ENCODE results near the gene DLX3.

The DLX3 gene

DNA sequence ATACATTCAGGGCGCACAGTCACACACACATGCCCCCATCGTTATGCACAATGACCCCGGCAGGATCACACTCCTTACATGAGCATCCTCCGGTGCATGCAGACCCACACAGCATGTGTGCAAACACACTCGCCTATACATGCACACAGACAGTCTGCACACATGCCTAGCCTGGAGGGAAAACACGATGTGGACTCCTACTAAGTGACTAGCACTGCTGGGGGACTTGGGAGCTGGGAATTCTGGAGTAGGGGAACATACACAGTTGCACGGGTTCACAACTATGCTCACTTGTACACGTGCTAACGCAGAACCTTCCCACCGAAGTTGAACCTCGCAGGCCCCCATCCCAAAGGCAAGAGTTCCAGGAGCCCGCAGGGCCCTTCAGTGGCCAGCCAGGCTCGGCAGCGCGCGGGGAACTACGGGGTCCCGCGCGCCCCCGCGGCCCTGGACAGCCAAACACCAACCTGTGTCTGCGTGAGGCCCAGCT, 2.0 kb downstream of the DLX3 start:
- no peak for DNase-seq (ENCODE audit: low read depth in 2 of 2)

DNA sequence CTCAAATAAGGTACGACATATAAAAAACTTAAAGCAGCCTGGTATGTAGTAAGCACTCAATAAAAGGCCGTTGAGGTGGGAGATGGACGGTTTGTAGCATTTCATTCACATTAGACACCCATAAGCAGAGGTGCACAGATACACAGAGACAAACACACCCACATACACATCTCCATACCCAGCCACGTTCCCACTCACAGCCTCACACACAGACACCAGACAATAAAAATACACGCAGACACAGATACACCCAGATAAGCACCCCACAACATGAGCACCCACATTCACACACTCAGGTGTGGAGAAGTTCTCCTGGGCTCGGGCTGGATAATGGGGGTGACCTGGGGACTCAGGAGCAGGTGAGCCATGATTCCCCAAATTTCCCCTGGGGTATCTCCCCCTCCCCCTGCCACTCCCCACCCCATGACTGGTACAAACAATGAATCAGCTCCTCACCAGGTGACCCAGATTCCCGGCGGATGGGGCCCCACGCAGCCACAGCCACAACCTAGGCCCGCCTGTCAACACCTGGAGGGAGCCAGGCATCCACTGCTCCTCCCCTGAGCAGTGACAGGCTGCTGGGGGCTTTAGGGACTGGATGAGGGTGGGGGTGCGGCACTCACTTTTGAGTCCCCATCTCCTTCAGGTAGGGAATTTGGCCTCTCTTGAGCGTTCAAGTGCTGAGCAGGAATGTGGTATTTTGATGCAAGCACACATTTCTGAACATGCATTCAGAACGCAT, 2.7 kb downstream of the DLX3 start:
- DNase-seq (ENCODE audit: low read depth in 2 of 2), result no peak

DNA sequence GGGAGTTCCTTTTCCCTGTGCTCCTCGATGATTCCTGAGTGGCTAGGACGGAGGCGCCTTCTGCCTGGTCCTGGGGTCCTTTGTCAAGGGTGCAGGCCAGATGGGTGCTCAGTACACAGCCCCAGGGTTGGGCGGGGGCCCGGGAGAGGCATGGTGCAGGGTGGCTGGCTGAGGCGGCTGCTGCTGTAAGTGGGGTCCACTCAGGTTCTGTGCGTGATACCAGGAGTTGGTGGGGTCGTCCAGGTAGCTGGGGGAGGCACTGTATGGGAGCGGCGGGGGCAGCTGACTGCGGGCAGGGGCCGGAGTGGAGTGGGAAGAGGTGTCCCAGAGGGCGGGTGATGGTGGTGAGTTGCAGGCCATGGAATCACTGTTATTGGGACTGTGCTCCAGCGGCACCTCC, 3.6 kb downstream of the DLX3 start:
- DNase-seq (ENCODE audit: low read depth in 2 of 2), result no peak

DNA sequence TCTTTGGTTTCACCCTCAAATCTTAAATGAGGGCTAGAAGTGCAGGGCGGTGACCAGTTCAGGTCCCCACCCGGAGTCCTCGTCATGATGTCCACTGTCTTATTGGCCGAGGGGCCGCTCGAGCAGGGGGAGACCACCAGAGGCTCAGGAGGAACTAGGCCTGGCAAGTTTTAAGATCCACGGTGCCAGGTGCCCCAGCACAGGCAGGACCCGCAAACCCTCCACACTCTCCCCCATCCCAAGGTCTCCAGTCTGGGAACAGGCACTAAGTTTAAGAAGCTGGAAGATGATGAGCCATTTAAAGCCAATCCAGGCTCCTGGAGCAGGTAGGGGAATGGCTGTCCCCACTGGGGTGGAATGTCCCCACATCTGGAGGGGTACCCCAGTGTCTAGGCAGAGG, 4.1 kb downstream of the DLX3 start:
- no peak for DNase-seq (ENCODE audit: low read depth in 2 of 2)

DNA sequence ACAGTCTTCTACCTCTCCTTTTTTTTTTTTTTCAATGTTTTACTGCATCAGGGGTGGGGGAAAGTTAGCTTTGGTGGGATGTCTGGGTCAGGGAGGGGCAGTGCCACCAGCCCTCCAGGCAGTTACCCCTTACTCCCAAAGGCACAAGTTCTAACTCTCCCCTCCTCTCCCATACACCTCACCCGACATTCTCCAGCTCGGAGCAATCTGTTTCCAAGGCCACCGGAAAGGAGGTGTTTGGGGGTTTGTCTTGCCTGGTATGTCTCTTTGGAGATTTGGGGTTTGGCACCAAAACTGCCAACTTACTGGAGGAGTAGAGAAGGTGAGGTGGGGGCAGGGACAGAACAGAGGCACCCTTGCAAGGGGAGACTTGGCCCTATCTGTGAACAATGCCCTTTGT, 4.7 kb downstream of the DLX3 start:
- no peak for DNase-seq (ENCODE audit: low read depth in 2 of 2)

DNA sequence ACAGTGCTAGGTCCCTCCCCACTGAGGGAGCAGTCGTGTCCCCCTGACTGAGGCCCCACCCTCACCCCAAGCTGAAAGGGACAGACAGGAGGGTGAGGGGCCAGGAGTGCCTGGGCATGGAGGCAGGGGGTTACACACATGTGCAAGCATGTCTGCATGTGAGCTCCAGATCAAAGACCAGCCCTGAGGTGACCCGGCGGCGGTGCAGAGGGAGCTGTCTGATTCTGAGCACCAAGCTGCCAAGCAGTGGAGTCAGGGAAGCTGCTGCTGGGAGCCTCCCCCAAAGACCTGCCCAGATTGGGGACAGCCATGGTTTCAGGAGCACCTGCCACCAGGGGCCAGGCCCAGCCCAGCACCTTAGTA, 5.5 kb downstream of the DLX3 start:
- DNase-seq (ENCODE audit: low read depth in 2 of 2), result no peak

DNA sequence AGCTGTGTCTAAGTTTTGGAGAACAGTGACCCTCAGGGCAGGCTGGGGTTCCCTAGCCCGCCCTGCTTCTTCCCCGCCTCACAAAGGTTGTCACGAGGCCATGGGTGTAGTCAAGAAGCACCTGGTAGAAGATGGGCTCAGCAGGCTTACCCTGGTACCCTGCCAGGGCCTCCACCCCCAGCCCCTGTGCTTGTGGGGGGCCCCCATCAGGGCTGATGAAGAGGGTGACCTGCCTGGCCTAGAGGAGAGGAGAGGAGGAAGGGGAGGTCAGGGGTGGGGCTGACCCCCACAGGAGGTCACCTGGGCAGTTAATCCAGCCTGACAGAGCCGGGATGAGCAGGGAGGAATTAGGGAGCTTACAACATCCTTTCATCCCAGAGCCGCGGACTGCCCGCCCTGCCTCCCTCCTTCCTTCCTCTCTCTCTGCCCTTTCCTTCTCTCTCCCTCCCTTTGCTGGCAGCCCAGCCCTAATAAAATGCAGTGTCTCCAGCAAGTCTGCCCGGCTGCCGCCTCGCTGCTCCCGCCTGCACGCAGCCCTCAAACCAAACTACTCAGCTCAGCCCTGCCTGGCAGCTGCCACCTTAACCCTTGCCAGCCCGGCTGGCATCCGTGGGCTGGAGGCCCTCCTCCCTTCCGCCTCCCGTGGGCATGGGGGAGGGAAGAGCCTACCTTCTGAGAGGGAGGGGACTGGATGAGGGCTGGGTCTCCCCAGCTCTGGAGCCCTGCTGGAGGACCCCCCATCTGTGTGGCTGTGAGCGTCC, 7.2 kb downstream of the DLX3 start:
- DNase-seq (ENCODE audit: low read depth in 2 of 2), result no peak

DNA sequence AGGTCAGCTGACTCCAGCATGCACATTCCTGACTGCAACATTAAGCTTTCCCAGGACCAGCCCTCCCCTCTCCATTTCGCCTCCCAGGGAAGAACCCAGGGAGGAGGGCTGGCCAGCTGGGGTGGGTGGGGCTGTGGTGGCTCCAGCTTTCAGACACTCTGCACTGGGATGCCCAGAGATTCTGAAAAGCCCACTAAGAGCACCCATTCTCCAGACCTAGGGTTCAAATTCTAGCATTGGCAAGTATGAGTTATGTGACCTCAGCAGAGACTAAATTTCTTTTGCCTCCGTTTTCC, 7.8 kb downstream of the DLX3 start:
- DNase-seq (ENCODE audit: low read depth in 2 of 2), result no peak

DNA sequence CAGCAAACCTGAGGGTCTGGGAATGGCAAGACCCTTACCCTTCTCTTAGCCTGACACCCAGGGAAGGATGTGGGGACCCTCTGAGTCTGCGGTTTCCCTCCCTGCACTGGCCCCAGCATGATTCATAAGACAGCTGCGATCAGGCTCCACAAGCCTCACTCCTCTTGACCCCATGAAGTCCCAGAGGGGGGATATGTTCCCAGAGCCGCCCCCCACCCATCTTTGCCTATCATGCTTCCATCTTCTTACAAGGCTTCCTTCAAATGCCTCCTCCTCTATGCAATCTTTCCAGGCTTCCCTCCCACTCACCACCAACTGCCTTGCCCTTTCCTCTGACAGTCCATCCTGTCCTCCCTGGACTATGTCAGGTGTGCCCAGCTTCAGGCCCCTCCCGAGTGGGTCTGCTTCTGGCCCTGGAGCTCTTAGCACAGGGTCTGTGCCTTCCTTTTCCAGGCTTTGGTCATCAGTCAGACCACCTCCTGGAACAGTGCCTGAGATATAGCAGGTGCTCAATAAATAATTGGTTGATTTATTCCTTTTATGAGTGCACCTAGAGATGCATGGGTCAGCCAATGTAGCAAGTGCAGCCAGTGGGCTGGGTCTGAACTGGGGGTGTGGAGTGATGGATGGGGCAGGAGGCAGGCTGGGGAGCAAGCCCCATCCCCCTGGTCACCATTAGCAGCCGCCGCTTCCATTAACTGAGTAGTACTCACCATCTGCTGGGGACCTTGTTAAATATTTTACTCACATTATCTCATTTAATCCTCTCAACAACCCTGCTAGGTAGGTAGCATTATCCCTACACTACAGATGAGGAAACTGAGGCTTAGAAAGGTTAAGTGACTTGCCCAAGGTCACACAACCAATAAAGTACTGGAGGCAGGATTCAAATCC, 8.4 kb downstream of the DLX3 start:
- no peak for DNase-seq (ENCODE audit: low read depth in 2 of 2)

DNA sequence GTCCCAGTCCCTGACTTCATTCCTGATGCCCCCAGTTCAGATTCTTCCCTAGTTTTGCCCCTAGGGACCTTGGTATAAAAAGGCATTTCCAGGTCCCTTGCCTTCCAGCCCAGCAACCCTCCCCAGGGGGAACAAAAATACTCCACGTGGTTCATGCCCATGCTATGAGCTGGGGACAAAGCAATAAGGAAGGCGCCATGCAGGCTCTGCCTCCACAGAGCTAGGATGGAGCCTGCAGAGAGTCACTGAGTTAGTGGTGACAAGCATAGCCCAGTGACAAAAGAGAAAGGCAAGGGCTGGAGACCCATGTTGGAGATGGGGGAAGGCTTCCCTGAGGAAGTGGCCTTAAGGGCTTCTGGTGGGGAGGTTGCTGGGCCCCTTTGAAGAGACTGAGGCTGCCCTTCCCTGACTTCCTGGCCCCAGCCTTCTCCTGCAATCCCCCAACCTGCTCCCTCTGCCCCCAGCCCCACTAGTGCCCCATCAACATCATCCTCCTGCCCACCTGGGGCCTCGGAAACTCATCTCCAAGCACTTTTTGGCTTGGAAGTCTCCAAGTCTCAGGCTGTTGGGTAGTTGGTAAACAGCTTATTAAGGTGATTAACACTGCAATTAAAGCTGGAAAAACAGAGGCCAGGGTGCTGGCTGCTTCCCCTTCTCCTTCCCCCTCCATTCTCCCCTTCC, 9.6 kb downstream of the DLX3 start:
- DNase-seq (ENCODE audit: low read depth in 2 of 2), result no peak

DNA sequence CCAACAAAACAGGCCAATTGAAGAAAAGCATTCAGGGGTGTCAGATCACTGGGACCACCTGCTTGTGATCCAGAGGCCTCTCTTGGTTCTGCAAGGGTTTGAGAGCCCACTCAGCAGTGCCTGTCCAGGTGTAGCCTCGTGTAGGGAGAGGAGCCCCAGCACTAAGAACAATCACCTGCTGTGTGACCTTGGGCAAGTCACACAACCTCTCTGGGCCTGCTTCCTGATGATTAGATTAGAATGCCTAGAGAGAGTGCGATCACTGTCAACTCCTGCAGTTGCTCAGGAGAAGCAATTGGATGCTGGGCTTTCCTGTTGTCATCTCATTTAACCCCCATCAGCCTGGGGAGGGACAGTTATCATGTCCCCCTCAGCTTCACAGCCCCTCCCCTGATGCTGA, 10.2 kb downstream of the DLX3 start:
- no peak for DNase-seq (ENCODE audit: low read depth in 2 of 2)

DNA sequence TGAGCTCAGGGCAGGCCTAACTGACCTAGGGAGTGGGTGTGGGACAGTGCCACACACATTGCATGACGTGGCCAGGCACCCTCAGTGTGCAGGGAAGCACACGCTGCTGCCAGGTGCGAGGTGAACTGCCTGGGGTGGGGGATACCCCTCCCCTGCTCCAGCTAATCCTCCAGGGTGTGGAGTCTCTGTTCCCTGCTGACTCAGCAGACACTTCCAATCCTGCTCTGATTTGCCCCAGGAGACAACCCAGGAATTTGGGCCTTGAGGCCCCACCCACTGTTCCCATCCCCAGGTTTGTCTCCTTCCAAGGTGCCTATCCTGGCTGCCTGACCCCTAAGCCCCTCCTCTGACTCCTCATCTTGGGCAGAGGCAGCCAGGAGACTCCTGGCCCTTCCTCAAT, 10.7 kb downstream of the DLX3 start:
- DNase-seq (ENCODE audit: low read depth in 2 of 2), result no peak

DNA sequence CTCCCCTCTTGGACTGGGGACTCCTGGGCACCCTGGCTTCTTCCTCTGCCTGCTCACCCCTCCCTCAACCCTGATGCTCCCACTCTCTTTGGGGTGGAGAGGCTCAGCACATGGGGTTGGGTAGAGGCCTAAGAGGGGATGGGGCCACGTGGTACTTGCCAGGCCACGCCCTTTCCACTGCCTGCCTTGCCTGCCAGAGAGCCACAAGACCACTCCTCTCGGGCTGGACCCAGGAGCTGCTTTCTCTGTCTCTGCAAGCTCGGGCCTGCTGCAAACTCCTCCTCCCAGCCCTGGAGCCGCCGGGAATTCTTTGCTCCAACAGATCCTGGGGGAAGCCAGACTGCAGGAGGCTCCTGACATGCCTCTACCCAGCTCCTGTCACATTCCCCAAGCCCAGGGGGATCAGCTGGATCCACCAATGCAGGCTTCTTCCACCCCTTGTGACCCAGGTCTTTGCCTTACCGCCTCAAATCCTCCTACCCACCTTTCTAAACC, 14.3 kb downstream of the DLX3 start:
- no peak for DNase-seq (ENCODE audit: low read depth in 2 of 2)

DNA sequence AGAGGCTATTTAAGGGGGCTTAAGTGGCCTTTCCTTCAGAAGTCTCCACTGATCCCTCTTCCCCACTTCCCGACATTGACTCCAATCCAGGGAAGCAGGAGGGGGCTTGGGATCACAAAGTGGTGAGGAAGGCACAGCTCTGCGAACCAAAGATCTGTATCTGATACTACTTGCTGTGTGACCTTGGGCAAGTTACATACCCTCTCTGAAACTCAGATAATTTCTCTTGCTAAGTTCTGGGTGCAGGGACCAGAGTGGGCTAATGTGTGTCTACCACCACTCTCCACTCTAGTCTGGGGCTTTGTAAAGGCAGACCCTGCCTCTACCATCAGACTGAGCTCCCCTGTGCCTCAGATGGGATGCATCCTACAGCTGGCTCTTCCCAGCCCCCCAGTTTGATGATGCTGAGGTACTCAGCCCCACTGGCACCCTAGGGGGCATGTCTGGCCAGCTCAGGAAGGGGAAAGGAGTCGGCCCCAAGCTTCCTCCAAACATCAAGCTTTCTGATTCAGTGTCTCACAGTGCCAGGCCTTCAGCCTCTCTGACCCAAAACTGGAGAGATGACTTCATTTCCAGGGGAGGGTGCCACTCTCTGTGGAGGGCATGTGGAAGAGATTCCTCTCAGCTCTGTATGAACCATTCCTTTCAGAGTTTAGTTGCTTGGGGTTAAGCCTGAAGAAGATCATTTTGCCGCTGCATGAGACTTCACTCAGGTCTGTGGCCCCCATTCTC, 15.1 kb downstream of the DLX3 start:
- no peak for DNase-seq (ENCODE audit: low read depth in 2 of 2)

DNA sequence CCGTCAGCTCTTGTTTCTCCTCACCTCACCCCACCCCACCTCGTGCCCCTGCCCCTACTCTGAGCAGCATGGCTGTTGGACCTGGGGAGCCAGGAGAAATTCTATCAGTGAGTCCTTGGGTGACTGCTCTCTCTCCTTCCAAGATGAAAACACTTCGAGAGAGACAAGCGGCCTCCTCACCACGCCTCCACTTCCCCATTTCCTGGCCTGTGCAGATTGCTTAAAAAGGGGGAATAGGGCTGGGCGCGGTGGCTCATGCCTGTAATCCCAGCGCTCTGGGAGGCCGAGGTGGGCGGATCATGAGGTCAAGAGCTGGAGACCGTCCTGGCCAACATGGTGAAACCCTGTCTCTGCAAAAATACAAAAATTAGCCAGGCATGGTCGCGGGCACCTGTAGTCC, 16.5 kb downstream of the DLX3 start:
- DNase-seq (ENCODE audit: low read depth in 2 of 2), result no peak

DNA sequence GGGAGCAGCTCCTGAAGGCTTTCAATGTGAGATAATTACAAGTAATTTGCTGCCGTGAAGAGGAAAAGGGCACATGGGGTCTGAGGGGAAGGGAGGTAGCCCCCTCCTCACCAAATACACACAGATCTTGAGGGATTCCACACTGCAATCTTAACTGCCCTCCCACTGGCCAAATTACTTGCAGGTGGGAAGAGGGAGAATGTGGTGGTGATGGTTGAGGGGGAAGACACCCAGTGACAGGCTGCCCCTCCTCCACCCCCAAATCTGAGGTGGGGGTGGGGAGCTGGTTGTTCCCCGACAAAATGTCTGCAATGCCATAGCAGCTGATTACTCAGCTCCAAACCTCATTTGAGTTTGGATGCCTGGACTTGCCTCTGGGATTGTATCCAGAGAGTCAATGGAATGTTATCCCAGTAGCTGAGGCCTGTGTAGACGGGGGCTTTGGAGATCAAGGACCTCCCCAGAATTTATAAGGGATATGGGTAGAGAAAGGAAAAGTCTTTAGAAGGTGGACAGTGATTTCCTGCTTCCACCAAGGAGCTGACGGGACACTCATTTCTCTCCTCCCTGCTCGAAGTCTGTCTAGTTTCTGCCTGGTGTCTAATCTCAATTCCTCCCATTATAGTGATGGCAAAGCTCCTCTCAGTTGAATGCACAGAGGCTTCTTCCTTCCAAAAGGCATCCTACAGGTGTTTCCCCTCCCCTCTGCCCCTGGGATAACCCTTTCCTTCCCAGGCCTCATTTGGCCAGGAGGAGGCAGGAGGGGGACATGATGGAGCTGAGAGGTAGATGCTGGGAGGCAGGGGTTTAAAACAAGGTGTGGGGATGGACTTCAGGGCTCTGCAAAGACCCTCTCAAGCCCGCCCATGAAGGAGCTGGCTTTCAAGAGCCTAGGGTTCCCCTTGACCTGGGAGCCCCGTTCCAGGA, 17.3 kb downstream of the DLX3 start:
- DNase-seq (ENCODE audit: low read depth in 2 of 2), result no peak

DNA sequence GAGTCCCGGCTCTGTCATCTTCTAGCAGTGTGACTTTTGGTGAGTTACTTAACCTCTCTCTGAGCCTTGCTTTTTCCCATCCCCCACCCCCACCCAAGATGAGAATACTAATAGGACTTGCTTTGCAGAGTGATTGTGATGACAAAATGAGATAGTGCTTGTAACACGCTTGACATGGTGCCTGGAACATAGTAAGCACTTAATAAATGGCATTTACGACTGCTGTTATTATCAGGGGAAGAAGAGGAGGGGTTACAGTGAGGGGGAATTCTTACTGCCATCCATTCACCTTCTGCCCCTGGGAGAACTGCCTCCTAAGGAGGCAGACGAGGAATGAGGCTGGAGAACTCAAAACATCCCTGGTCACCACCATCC, 18.2 kb downstream of the DLX3 start:
- DNase-seq (ENCODE audit: low read depth in 2 of 2), result no peak

DNA sequence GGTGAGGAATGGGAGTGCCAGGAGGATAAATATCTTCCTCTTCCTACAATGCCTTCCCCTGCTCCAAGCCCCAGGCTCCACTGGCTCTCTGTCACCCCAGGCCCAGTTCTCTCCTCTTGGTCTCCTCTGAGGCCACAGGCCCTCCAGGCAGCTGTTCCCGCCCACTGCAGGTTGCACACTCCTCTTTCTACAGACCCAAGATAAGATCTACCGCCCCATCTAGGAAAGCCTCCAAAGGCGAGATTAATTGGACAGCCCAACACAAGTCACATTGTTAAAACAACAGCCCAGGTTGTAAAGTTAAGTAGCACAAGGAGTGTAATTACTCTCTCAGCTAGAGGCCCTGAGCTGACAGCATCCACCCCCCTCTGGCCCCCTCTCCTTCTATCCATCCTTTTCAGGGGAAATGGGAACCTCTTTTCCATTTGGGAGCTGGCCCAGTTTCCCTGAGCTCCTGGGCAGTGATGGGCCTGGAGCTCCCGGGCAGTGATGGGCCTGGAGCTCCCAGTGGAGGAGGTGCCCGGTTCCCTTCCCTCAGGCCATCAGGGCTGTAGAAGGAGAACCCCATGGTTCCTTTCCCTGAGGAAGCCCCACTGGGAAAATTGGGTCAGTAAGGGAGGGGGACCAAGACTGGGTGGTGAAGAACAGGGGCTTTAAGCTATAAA, 18.7 kb downstream of the DLX3 start:
- DNase-seq (ENCODE audit: low read depth in 2 of 2), result no peak

DNA sequence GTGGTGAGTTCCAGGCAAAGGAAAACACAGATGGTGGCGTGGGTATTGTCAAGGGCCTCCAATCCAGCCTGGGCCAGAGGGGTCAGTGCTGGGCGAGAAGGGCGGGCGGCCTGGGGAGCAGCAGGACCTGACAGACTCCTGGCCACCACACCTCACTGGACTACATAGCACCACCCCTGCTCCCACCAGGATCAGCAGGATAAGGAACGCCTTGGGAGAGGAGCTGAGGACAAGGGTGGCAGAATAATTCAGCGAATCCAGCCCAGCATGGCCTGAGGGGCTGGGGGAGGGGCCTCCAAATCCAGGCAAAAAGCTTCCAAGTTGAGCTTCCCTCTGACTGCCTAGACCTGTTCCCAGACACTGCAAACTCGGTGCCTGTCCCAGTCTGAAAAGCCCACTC, 19.5 kb downstream of the DLX3 start:
- DNase-seq (ENCODE audit: low read depth in 2 of 2), result no peak

DNA sequence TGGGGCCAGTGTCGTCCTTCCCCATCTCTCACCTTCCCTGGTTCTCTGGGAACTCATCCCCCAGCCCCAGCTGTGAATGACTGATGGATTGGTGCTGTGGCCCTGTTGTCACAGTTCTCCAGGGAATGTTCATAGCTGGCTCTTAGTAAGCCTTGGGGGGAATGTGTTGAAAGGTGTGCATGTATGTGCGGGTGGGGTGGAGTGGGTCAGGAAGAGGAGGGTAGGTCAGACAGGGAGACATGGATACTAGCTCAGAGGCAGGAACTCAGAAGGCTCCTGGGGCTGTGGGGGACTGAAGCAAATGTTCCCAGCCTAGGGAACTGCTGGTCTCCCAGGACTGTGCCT, 21.8 kb downstream of the DLX3 start:
- no peak for DNase-seq (ENCODE audit: low read depth in 2 of 2)
